Parathyroid adenoma (tissue), 2 donors: ENCODE results near the gene PRMT9.
A peak's percentile ranks its signal among the peaks of the same experiment; 100 is the strongest.

Experiments
- H2AFZ ChIP-seq: fragments of 300-600 bp; sonication (generic); one replicate; pipeline ENCODE4 v1.7.0; 2017; ENCODE audit warnings: antibody characterized with exemption, mild to moderate bottlenecking
- H3K27ac ChIP-seq: fragments of 300-600 bp; sonication (generic); one replicate; pipeline ENCODE4 v1.7.0; 2017
- H3K27me3 ChIP-seq: fragments of 300-600 bp; sonication (generic); one replicate; pipeline ENCODE4 v1.7.0; 2017; ENCODE audit warnings: low read length; ENCODE audit not compliant: control insufficient read depth, insufficient read depth
- H3K36me3 ChIP-seq: fragments of 300-600 bp; sonication (generic); one replicate; pipeline ENCODE4 v1.7.0; 2017; ENCODE audit warnings: low read length; ENCODE audit not compliant: control insufficient read depth, insufficient read depth
- H3K4me1 ChIP-seq: fragments of 300-600 bp; sonication (generic); one replicate; pipeline ENCODE4 v1.7.0; 2017; ENCODE audit warnings: control low read depth
- H3K4me2 ChIP-seq: fragments of 300-600 bp; sonication (generic); one replicate; pipeline ENCODE4 v1.7.0; 2017; ENCODE audit warnings: low read length
- H3K4me3 ChIP-seq: fragments of 300-600 bp; sonication (generic); one replicate; pipeline ENCODE4 v1.7.0; 2017; ENCODE audit warnings: low read depth, low read length
- H3K79me2 ChIP-seq: fragments of 300-600 bp; sonication (generic); one replicate; pipeline ENCODE4 v1.7.0; 2017; ENCODE audit warnings: control low read depth
- H3K9ac ChIP-seq: fragments of 300-600 bp; sonication (generic); one replicate; pipeline ENCODE4 v1.7.0; 2017; ENCODE audit warnings: mild to moderate bottlenecking
- H3K9me3 ChIP-seq: fragments of 300-600 bp; sonication (generic); one replicate; pipeline ENCODE4 v1.7.0; 2017; ENCODE audit warnings: low read length; ENCODE audit not compliant: control insufficient read depth
- CTCF ChIP-seq: fragments of 300-600 bp; sonication (generic); IDR thresholded peaks from one replicate; pipeline ENCODE4 v1.7.0; 2017; ENCODE audit warnings: antibody characterized with exemption, mild to moderate bottlenecking
- donor health status: primary hyperparathyroidism.

PRMT9 gene

GRCh38 chr4:147617173-147617840 lies 66.7 kb downstream of the PRMT9 start, which contains the start of gene TMEM184C:
TSS of gene TMEM184C (plus strand) at chr4:147617397. CDS start at chr4:147617957, 560 bp downstream.
- Histone ChIP-seq H3K27ac (peak within 1 kb of the TSS; percentile 96), H3K9me3 (no peaks in the 10 kb centered on the region), H3K4me2 (peak within 1 kb of the TSS; percentile 92), H2AFZ (peak within 1 kb of the TSS; percentile 78), H3K4me3 (peak within 1 kb of the TSS; percentile 97), H3K9ac (peak within 1 kb of the TSS; percentile 67), H3K79me2 (peaks cover 14% of the 10 kb centered on the region), H3K36me3 (no peaks in the 10 kb centered on the region), H3K27me3 (no peaks in the 10 kb centered on the region), H3K4me1 (no peaks in the 10 kb centered on the region)
- no peak for TF ChIP-seq CTCF

- Histone ChIP-seq H3K79me2 (peaks cover 14% of the 10 kb centered on the region), H3K4me2 (peak overlapping the region; percentile 75), H3K4me3 (peak overlapping the region; percentile 97), H3K4me1 (no peaks in the 10 kb centered on the region), H3K36me3 (no peaks in the 10 kb centered on the region), H3K27me3 (no peaks in the 10 kb centered on the region), H3K9ac (no peak overlapping the region), H3K9me3 (no peaks in the 10 kb centered on the region), H3K27ac (peak overlapping the region; percentile 96), H2AFZ (peak overlapping the region; percentile 78)
- no peak for TF ChIP-seq CTCF
Observed at GRCh38 chr4:147616849-147617172, 67.2 kb downstream of the PRMT9 start.

GRCh38 chr4:147610686-147611085 lies 73.3 kb downstream of the PRMT9 start:
- Histone ChIP-seq H3K36me3 (no peaks in the 10 kb centered on the region), H3K27ac (no peak overlapping the region), H3K79me2 (no peaks in the 10 kb centered on the region), H3K27me3 (no peaks in the 10 kb centered on the region), H3K9ac (no peak overlapping the region), H3K4me3 (no peak overlapping the region), H3K4me1 (no peaks in the 10 kb centered on the region), H3K4me2 (no peak overlapping the region), H2AFZ (no peak overlapping the region), H3K9me3 (no peaks in the 10 kb centered on the region)
- TF ChIP-seq CTCF = no peak

- no peaks in the 10 kb centered on the region for H3K36me3 ChIP-seq
- no peaks in the 10 kb centered on the region for H3K4me1 ChIP-seq
- no peak for TF ChIP-seq CTCF
- no peak overlapping the region for H3K4me2 ChIP-seq
- H3K27ac ChIP-seq = no peak overlapping the region
- H2AFZ ChIP-seq = no peak overlapping the region
- no peaks in the 10 kb centered on the region for H3K27me3 ChIP-seq
- H3K9ac ChIP-seq = no peak overlapping the region
- no peaks in the 10 kb centered on the region for H3K9me3 ChIP-seq
- no peak overlapping the region for H3K4me3 ChIP-seq
- peaks cover 4% of the 10 kb centered on the region for H3K79me2 ChIP-seq
Observed at GRCh38 chr4:147607471-147607870, 76.5 kb downstream of the PRMT9 start.

- TF ChIP-seq CTCF = no peak
- no peaks in the 10 kb centered on the region for H3K4me1 ChIP-seq
- peak overlapping the region; percentile 56 for H3K27ac ChIP-seq
- H3K4me3 ChIP-seq = no peak overlapping the region
- no peaks in the 10 kb centered on the region for H3K27me3 ChIP-seq
- no peak overlapping the region for H3K9ac ChIP-seq
- no peak overlapping the region for H2AFZ ChIP-seq
- no peaks in the 10 kb centered on the region for H3K36me3 ChIP-seq
- no peak overlapping the region for H3K4me2 ChIP-seq
- H3K79me2 ChIP-seq = peaks cover 6% of the 10 kb centered on the region
- H3K9me3 ChIP-seq = no peaks in the 10 kb centered on the region
Observed at GRCh38 chr4:147605499-147605898, 78.5 kb downstream of the PRMT9 start.
